GM23248 (cell line): ENCODE measurements around the gene HEBP1. TPM values are rescaled to one million over a fixed set of nuclear protein-coding genes. Genes with fewer than 3 reads are reported as not detected.
"Not testable (repeated sequence)": the region's sequence is repeated elsewhere in the genome, so short reads cannot be mapped to it uniquely, and the experiment has no call there.

Experiments
- DNase-seq: peaks from one replicate; pipeline ENCODE4 v3.0.0-alpha.2; 2015
- H2AFZ ChIP-seq: fragments of 200-600 bp; sonication (generic); 2 replicates; pipeline ENCODE4 v1.6.1; 2016; ENCODE audit warnings: antibody characterized with exemption
- H3F3A ChIP-seq: fragments of 200-600 bp; sonication (generic); 2 replicates; pipeline ENCODE4 v1.6.1; 2016; ENCODE audit warnings: mild to moderate bottlenecking, antibody characterized with exemption, mixed run types; ENCODE audit not compliant: insufficient read depth
- H3K27ac ChIP-seq: fragments of 200-600 bp; sonication (generic); 2 replicates; pipeline ENCODE4 v1.5.1; 2016; ENCODE audit warnings: mild to moderate bottlenecking
- H3K27me3 ChIP-seq: fragments of 200-600 bp; sonication (generic); replicated peaks from 2 replicates; pipeline ENCODE4 v1.6.1; 2016; ENCODE audit warnings: mild to moderate bottlenecking; ENCODE audit not compliant: insufficient read depth
- H3K36me3 ChIP-seq: fragments of 200-600 bp; sonication (generic); 2 replicates; pipeline ENCODE4 v1.6.1; 2016; ENCODE audit warnings: low read depth, mild to moderate bottlenecking
- H3K4me1 ChIP-seq: fragments of 200-600 bp; sonication (generic); 2 replicates; pipeline ENCODE4 v1.6.1; 2016; ENCODE audit warnings: mild to moderate bottlenecking; ENCODE audit not compliant: insufficient read depth
- H3K4me2 ChIP-seq: fragments of 200-600 bp; sonication (generic); one replicate; pipeline ENCODE4 v1.6.1; 2016; ENCODE audit warnings: mild to moderate bottlenecking; ENCODE audit not compliant: unreplicated experiment
- H3K4me3 ChIP-seq: fragments of 200-600 bp; sonication (generic); 2 replicates; pipeline ENCODE4 v1.5.1; 2016; ENCODE audit warnings: mild to moderate bottlenecking
- H3K79me2 ChIP-seq: fragments of 200-600 bp; sonication (generic); 2 replicates; pipeline ENCODE4 v1.6.1; 2016; ENCODE audit warnings: mild to moderate bottlenecking; ENCODE audit not compliant: insufficient read depth
- H3K9ac ChIP-seq: fragments of 200-600 bp; sonication (generic); 2 replicates; pipeline ENCODE4 v1.6.1; 2016; ENCODE audit warnings: mild to moderate bottlenecking
- H3K9me2 ChIP-seq: fragments of 200-600 bp; sonication (generic); 2 replicates; pipeline ENCODE4 v1.6.1; 2016; ENCODE audit warnings: mixed run types, mild to moderate bottlenecking, moderate library complexity; ENCODE audit not compliant: insufficient read depth
- H3K9me3 ChIP-seq: fragments of 200-600 bp; sonication (generic); one replicate; pipeline ENCODE4 v1.6.1; 2017; ENCODE audit warnings: low read depth
- H4K20me1 ChIP-seq: fragments of 200-600 bp; sonication (generic); 2 replicates; pipeline ENCODE4 v1.6.0; 2016; ENCODE audit not compliant: insufficient read depth
- EZH2 ChIP-seq: fragments of 200-600 bp; sonication (generic); IDR thresholded peaks from 2 replicates; pipeline ENCODE4 v1.6.1; 2018; ENCODE audit warnings: antibody characterized with exemption, mild to moderate bottlenecking; ENCODE audit not compliant: insufficient read depth, poor library complexity, severe bottlenecking
- EZH2phosphoT487 ChIP-seq: fragments of 200-600 bp; sonication (generic); IDR thresholded peaks from 2 replicates; pipeline ENCODE4 v1.6.1; 2018; ENCODE audit warnings: antibody characterized with exemption, moderate library complexity, mild to moderate bottlenecking, low read depth; ENCODE audit not compliant: insufficient read depth
- WGBS, 2 experiments: methylation state at CpG; one replicate each; pipeline ENCODE4 v1.1.6; 2015 to 2017; ENCODE audit warnings: low lambda C conversion rate in 2 of 2, low coverage in 1 of 2; ENCODE audit errors: missing lambda C conversion rate in 2 of 2; 5-methylcytosine and 5-hydroxymethylcytosine counted together
- in situ Hi-C: fragments of 300-500 bp; cut with MboI; formaldehyde crosslinking; loops from 2 replicates; pipeline ENCODE4 v1.15.0; 2020
- polyA plus RNA-seq: library from polyadenylated mRNA; unstranded; fragments of >200 nt; fragmentation: Nextera tagmentation; extraction: Ambion mirVana; gene quantifications from 2 replicates; pipeline ENCODE4 v1.2.1, GENCODE V29; 2016
- total RNA-seq: library from RNA; depleted of rRNA; stranded (reverse); fragments of >200 nt; shearing (Covaris generic); gene quantifications from 2 replicates; pipeline ENCODE4 v1.2.3, GENCODE V29; 2014

Gene HEBP1
- total and polyA plus RNA-seq, 2 experiments from 2014 or later: 17.4 to 83.0 TPM

DNA sequence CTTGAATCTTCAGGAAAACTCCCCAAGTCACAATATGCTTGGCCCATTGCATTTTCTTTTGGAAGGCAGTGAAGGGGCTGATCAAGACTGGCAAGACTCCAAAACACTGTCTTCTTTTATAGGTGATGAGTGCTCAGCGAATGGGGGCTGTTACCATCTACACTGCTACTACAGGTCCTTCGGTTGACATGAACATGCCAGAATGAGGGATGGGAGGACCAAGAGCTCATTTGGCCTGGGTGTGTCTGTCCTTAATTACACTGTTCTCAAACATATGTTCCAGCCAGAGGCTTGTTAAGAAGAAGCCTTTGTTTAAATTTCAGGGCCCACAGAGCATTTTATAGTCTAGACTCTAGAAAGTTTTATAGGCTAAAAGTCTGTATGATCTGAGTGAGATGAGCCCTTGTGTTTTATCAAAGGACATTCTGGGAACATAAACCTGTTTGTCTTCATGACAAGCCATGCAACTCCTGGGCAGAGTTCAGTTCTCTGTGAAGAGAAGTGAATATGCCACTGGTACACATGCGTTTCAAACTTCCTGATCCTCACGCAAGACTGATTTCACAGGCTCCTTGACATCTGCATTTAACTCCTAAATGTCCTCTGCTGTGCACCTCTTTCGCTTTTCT is 39.4 kb upstream of the HEBP1 start:
- WGBS, 2 experiments: 56 to 59% methylated on average over 5 of the region's 5 CpGs
- peaks cover 7% of the 10 kb centered on the region for H3F3A ChIP-seq
- no peak overlapping the region for H3K4me3 ChIP-seq
- no peaks in the 10 kb centered on the region for H3K79me2 ChIP-seq
- no peaks in the 10 kb centered on the region for H3K27me3 ChIP-seq
- H3K9me3 ChIP-seq: no peaks in the 10 kb centered on the region
- no peaks in the 10 kb centered on the region for H3K9me2 ChIP-seq
- TF ChIP-seq EZH2 (no peak), EZH2phosphoT487 (no peak)
- DNase-seq: no peak
- in situ Hi-C loops: loop anchor here (25.0 kb wide), 1 partner anchor 498 kb away; no protein-coding TSS in a partner anchor
- H3K4me1 ChIP-seq: peaks cover 11% of the 10 kb centered on the region
- peak overlapping the region; percentile 56 for H3K4me2 ChIP-seq
- no peaks in the 10 kb centered on the region for H3K36me3 ChIP-seq
- no peak overlapping the region for H3K27ac ChIP-seq
- no peaks in the 10 kb centered on the region for H4K20me1 ChIP-seq
- no peak overlapping the region for H2AFZ ChIP-seq
- H3K9ac ChIP-seq: no peak overlapping the region

DNA sequence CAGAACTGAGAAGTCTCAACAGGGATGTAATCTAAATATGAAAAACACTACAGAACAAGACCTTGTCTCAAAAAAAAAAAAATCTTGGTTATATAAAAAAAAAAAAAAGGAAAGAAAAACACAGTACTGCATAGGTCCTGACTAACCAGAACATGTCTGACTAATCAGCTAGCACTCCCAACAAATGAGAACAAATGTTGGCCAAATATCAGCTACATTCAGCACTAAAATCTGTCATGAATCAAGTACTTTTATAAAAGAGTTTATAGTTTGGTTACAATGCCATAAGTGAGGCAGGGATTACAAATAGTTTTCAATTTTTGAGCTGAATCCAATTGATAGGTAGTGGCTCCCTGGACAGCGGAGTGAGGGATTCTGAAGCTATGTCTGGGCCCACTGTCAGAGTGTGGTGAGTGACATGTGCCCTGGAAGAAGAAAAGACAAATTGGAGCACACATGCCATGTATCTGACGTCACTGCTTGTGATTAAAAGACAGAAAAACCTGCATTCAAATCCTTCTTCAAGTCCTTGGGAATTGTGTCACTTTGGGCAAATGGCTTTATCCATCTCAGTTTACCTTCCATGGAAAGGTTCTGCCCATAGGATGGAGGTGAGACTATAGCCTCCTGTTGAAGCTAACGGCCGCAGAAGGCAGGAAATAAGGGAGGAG is 38.6 kb upstream of the HEBP1 start:
- 24 to 27% methylated on average over 4 of the region's 4 CpGs for WGBS, 2 experiments
- H3K9me2 ChIP-seq: no peaks in the 10 kb centered on the region

DNA sequence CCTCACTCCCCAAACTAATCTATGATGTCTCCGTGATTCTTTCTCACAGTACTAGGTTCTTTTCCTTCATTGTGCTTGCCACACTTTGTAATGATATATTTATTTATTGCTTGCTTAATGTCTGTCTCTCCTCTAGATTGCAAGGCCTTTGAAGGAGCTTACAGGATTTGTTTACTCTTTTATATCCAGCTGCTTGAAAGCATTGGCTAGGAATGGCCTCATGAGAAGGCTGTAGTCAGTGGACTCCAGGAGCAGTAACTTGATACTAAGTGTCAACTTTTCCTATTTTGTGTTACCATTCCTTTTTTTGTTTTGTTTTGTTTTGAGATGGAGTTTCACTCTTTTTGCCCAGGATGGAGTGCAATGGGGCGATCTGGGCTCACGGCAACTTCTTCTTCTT is 36.8 kb upstream of the HEBP1 start:
- 93 to 94% methylated on average over 3 of the region's 3 CpGs for WGBS, 2 experiments
- TF ChIP-seq EZH2 (no peak), EZH2phosphoT487 (no peak)
- in situ Hi-C loops: loop anchor here (25.0 kb wide), 1 partner anchor 500 kb away; no protein-coding TSS in a partner anchor

More for the DNA sequence above, 38.6 kb upstream of the HEBP1 start:
- Histone ChIP-seq H3K9ac (no peak overlapping the region), H3K4me1 (peaks cover 13% of the 10 kb centered on the region), H3K27me3 (no peaks in the 10 kb centered on the region), H3K27ac (peak overlapping the region; percentile 41), H4K20me1 (no peaks in the 10 kb centered on the region), H3F3A (peaks cover 9% of the 10 kb centered on the region), H3K4me2 (peak overlapping the region; percentile 56), H2AFZ (no peak overlapping the region), H3K9me3 (no peaks in the 10 kb centered on the region), H3K4me3 (no peak overlapping the region), H3K79me2 (no peaks in the 10 kb centered on the region), H3K36me3 (no peaks in the 10 kb centered on the region)
- in situ Hi-C loops: loop anchor here (25.0 kb wide), 1 partner anchor 499 kb away; no protein-coding TSS in a partner anchor
- TF ChIP-seq EZH2phosphoT487 (no peak), EZH2 (no peak)
- peak; percentile 90 for DNase-seq

DNA sequence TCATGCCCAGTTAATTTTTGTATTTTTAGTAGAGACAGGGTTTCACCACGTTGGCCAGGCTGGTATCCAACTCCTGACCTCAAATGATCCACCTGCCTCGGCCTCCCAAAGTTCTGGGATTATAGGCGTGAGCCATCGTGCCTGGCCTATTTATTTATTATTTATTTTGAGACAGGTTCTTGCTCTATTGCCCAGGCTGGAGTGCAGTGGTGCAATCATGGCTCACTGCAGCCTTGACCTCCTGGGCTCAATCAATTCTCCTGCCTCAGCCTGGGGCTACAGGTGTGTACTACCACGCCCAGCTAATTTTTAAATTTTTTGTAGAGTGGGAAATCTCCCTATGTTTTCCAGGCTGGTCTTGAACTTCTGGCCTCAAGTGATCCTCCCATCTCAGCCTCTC is 35.3 kb upstream of the HEBP1 start:
- WGBS, 2 experiments: 83 to 84% methylated on average over 5 of the region's 5 CpGs
- H3K9me2 ChIP-seq, H4K20me1 ChIP-seq, H2AFZ ChIP-seq, H3K4me2 ChIP-seq, H3K27me3 ChIP-seq, H3K4me3 ChIP-seq, H3K9ac ChIP-seq, H3K36me3 ChIP-seq, H3F3A ChIP-seq, H3K27ac ChIP-seq, H3K9me3 ChIP-seq, H3K79me2 ChIP-seq, DNase-seq: not testable (repeated sequence)
- in situ Hi-C loops: loop anchor here (25.0 kb wide), 1 partner anchor 502 kb away; no protein-coding TSS in a partner anchor
- peaks cover 17% of the 10 kb centered on the region for H3K4me1 ChIP-seq

More for the DNA sequence above, 36.8 kb upstream of the HEBP1 start:
- Histone ChIP-seq H3K79me2 (no peaks in the 10 kb centered on the region), H4K20me1 (no peaks in the 10 kb centered on the region), H3K27me3 (no peaks in the 10 kb centered on the region), H3F3A (peaks cover 10% of the 10 kb centered on the region), H3K9me2 (no peaks in the 10 kb centered on the region), H3K36me3 (no peaks in the 10 kb centered on the region), H2AFZ (no peak overlapping the region), H3K4me1 (peaks cover 17% of the 10 kb centered on the region), H3K4me2 (no peak overlapping the region), H3K27ac (no peak overlapping the region), H3K9me3 (no peaks in the 10 kb centered on the region), H3K4me3 (no peak overlapping the region), H3K9ac (no peak overlapping the region)
- DNase-seq: no peak
